Measurements from ENCODE around the gene GEN1. TPM values are rescaled to one million over a fixed set of nuclear protein-coding genes. Genes with fewer than 3 reads are reported as not detected.

GEN1 gene
- total and polyA plus RNA-seq, 2 of the 4 experiments (the other 2 are of a cell fraction) = 7.9 to 8.3 TPM

DNA sequence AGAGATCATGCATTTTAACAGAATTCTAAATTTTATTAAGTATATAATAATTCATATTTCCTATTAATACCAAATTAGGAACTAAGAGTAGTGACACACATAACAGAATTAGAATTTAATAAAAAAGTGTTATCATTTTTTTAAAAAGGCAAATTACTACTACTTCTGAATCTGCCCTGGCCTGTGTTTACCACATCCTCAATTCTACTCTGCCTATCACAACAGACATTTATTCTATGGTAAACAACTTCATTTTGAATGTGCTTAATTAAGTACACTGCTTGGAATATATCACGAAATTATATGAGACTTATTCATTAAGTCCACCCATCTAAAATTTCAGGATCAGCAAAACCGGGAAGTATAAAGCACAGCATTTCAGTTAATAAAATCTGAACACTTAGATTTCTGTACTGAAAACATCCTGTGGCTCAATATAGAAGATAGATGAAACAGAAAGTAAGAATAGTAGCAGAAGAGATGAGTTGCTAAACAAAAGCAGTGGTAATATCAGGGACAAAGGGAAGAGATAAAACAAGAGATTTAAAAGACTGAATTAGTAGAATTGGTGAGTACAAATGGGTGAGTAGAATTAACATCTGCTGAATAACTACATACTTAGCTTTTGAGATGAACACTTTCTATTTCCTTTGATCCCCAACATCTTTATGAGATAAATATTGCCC is 4.0 kb upstream of the GEN1 start:
- TF ChIP-seq MXI1 (IDR thresholded peaks at IDR 0.05; ENCODE audit: borderline replicate concordance, low read depth, low read length) = no peak
- TF ChIP-seq RFX5 (IDR thresholded peaks at IDR 0.05; ENCODE audit: low read depth, low read length) = no peak
- TF ChIP-seq CEBPB (IDR thresholded peaks at IDR 0.05; ENCODE audit: low read depth, low read length) = no peak
- no peak for TF ChIP-seq BHLHE40 (IDR thresholded peaks at IDR 0.05; ENCODE audit: low read depth, low read length)
- no peak for TF ChIP-seq NFE2L2 (IDR thresholded peaks at IDR 0.05; ENCODE audit: low read depth, low read length)
- TF ChIP-seq MAFK (IDR thresholded peaks at IDR 0.05; ENCODE audit: low read depth, low read length) = no peak
- TF ChIP-seq POLR2A (IDR thresholded peaks at IDR 0.05; ENCODE audit: low read depth, low read length) = no peak
- no peak for TF ChIP-seq CTCF (conservative IDR thresholded peaks at IDR 0.05; ENCODE audit: low read depth, low read length)
- no peak for TF ChIP-seq MAZ (IDR thresholded peaks at IDR 0.05; ENCODE audit: borderline replicate concordance, low read depth, low read length)
- no peak for TF ChIP-seq RCOR1 (IDR thresholded peaks at IDR 0.05; ENCODE audit: insufficient replicate concordance, low read length)
- no peak for TF ChIP-seq FOS (IDR thresholded peaks at IDR 0.05; ENCODE audit: low read depth, low read length)
- no peak for TF ChIP-seq SMC3 (IDR thresholded peaks at IDR 0.05; ENCODE audit: low read depth, low read length)
- TF ChIP-seq CHD1 (IDR thresholded peaks at IDR 0.05; ENCODE audit: low read depth, low read length) = no peak
- TF ChIP-seq, protein P1, sequence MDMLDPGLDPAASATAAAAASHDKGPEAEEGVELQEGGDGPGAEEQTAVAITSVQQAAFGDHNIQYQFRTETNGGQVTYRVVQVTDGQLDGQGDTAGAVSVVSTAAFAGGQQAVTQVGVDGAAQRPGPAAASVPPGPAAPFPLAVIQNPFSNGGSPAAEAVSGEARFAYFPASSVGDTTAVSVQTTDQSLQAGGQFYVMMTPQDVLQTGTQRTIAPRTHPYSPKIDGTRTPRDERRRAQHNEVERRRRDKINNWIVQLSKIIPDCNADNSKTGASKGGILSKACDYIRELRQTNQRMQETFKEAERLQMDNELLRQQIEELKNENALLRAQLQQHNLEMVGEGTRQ (IDR thresholded peaks at IDR 0.05; ENCODE audit: low read depth, low read length) = no peak
- no peak for TF ChIP-seq ELK1 (IDR thresholded peaks at IDR 0.05; ENCODE audit: borderline replicate concordance, low read depth, low read length)
- no peak for TF ChIP-seq RAD21 (IDR thresholded peaks at IDR 0.05; ENCODE audit: low read length)
- no peak overlapping the region for H3K23ac ChIP-seq (ENCODE audit: low read depth, low read length)
- H3K9ac ChIP-seq (ENCODE audit: low read depth, low read length) = no peak overlapping the region
- no peak overlapping the region for H3K56ac ChIP-seq (ENCODE audit: extremely low read depth, insufficient read depth, low read length)
- H3K27me3 ChIP-seq (ENCODE audit: control insufficient read depth, insufficient read depth, low read length) = no peaks in the 10 kb centered on the region
- dilution Hi-C loops (cut with HindIII; ENCODE audit: low sequenced_read_pairs, unreplicated experiment) (no loop called here), intact Hi-C loops (cut with micrococcal nuclease) (no loop called here), in situ Hi-C loops (cut with MboI; ENCODE audit: low sequenced_read_pairs) (no loop called here)
- no TSS peak for BruUV-seq (replicated peaks)
- no peak for DNase-seq
- no peak overlapping the region for H2AFZ ChIP-seq (replicated peaks; ENCODE audit: low read length, poor library complexity)
- no peaks in the 10 kb centered on the region for H3K9me3 ChIP-seq (ENCODE audit: control insufficient read depth, insufficient read depth, low read length)
- peaks cover 3% of the 10 kb centered on the region for H3K9me1 ChIP-seq (ENCODE audit: insufficient read depth, low read length)
- H3K18ac ChIP-seq (ENCODE audit: low read depth, low read length) = no peak overlapping the region
- H4K8ac ChIP-seq (ENCODE audit: low read depth in 2 of 2, low read length in 2 of 2) = peak overlapping the region in 1 of 2 experiments; percentile 8; a peak in 1 of 4 replicates
- peaks cover 18 to 20% of the 10 kb centered on the region in 2 experiments for H3K79me1 ChIP-seq (ENCODE audit: low read depth in 1 of 2, low read length in 2 of 2)
- no peak overlapping the region for H2AK9ac ChIP-seq (replicated peaks; ENCODE audit: low read depth, low read length, poor library complexity)
- H4K5ac ChIP-seq (ENCODE audit: low read depth, low read length) = peak overlapping the region; percentile 30; the same call in 1 of the 2 replicates
- no peak overlapping the region for H2AK5ac ChIP-seq (ENCODE audit: low read depth, low read length)
- no peak overlapping the region for H3K14ac ChIP-seq (replicated peaks; ENCODE audit: low read depth, low read length)
- CTCF ChIA-PET = no interaction called here
- no peaks in the 10 kb centered on the region for H4K20me1 ChIP-seq (ENCODE audit: insufficient read depth, low read length)
- no peak overlapping the region for H4K91ac ChIP-seq (ENCODE audit: insufficient read depth, low read depth, low read length)
- no CpG with 5 or more reads among the region's 2 CpGs for WGBS, 2 experiments (ENCODE audit: extremely low coverage in 2 of 2, insufficient read length in 1 of 2)
- no peak overlapping the region for H2BK120ac ChIP-seq (ENCODE audit: low read depth, low read length)
- no peak overlapping the region for H2BK20ac ChIP-seq (ENCODE audit: low read depth, low read length)
- no peak overlapping the region for H2BK15ac ChIP-seq (ENCODE audit: low read depth, low read length)
- no peak overlapping the region for H2BK5ac ChIP-seq (ENCODE audit: low read depth, low read length, poor library complexity, severe bottlenecking)
- H3K36me3 ChIP-seq (ENCODE audit: control insufficient read depth, insufficient read depth, low read length) = no peaks in the 10 kb centered on the region
- H3K4me2 ChIP-seq (ENCODE audit: low read depth, low read length) = peak overlapping the region; percentile 43; the same call in 1 of the 2 replicates
- no peak overlapping the region for H3K27ac ChIP-seq (ENCODE audit: insufficient read depth, low read length)
- POLR2A ChIA-PET (ENCODE audit: unreplicated experiment) = no interaction called here
- no peak overlapping the region for H3K4me3 ChIP-seq (ENCODE audit: insufficient read depth, low read depth, low read length)
- H3K4ac ChIP-seq (ENCODE audit: low read depth, low read length) = no peak overlapping the region
- ATAC-seq (ENCODE audit: low read depth) = no peak
- H3K4me1 ChIP-seq (ENCODE audit: control insufficient read depth, insufficient read depth, low read length) = no peaks in the 10 kb centered on the region
